GM21360 (cell line): ENCODE results near the gene BCL11A.
"Not testable (repeated sequence)": the region's sequence is repeated elsewhere in the genome, so short reads cannot be mapped to it uniquely, and the experiment has no call there.

Source experiments
- ATAC-seq: cut with Tn5 transposase; IDR thresholded peaks from one replicate; pipeline ENCODE4 v1.9.1; 2021; ENCODE audit warnings: mild to moderate bottlenecking, moderate library complexity; ENCODE audit not compliant: unreplicated experiment

Gene BCL11A

GRCh38 chr2:60440079-60440766 is 113.2 kb downstream of the BCL11A start:
- no peak for ATAC-seq

GRCh38 chr2:60439219-60439974 is 114.1 kb downstream of the BCL11A start:
- ATAC-seq = peak; percentile 98

GRCh38 chr2:60438653-60439052 is 114.8 kb downstream of the BCL11A start:
- no peak for ATAC-seq

- ATAC-seq = no peak
Measured at GRCh38 chr2:60438131-60438530, 115.3 kb downstream of the BCL11A start.

- ATAC-seq = no peak
Measured at GRCh38 chr2:60437080-60437696, 116.3 kb downstream of the BCL11A start.

GRCh38 chr2:60433018-60433596 is 120.3 kb downstream of the BCL11A start:
- no peak for ATAC-seq

GRCh38 chr2:60432035-60432601 is 121.3 kb downstream of the BCL11A start:
- ATAC-seq = no peak

GRCh38 chr2:60429681-60430080 is 123.8 kb downstream of the BCL11A start:
- no peak for ATAC-seq

GRCh38 chr2:60426880-60427279 is 126.6 kb downstream of the BCL11A start:
- no peak for ATAC-seq

- ATAC-seq = no peak
Measured at GRCh38 chr2:60426341-60426740, 127.1 kb downstream of the BCL11A start.

- ATAC-seq = no peak
Measured at GRCh38 chr2:60424233-60424632, 129.2 kb downstream of the BCL11A start.

GRCh38 chr2:60423505-60423904 is 129.9 kb downstream of the BCL11A start:
- no peak for ATAC-seq

- ATAC-seq = no peak
Measured at GRCh38 chr2:60422826-60423483, 130.5 kb downstream of the BCL11A start.

GRCh38 chr2:60417210-60417609 is 136.2 kb downstream of the BCL11A start:
- not testable (repeated sequence) for ATAC-seq

GRCh38 chr2:60416221-60417008 is 137.0 kb downstream of the BCL11A start:
- ATAC-seq = no peak

GRCh38 chr2:60415814-60416213 is 137.6 kb downstream of the BCL11A start:
- ATAC-seq = no peak

GRCh38 chr2:60414495-60415138 is 138.8 kb downstream of the BCL11A start:
- ATAC-seq = no peak

- ATAC-seq = peak; percentile 68
Measured at GRCh38 chr2:60413814-60414168, 139.7 kb downstream of the BCL11A start.

GRCh38 chr2:60413069-60413813 is 140.2 kb downstream of the BCL11A start:
- peak; percentile 26 for ATAC-seq
